ENCODE results near the gene TPSB2. TPM values are rescaled to one million over a fixed set of nuclear protein-coding genes. Genes with fewer than 3 reads are reported as not detected.
"Not testable (repeated sequence)": the region's sequence is repeated elsewhere in the genome, so short reads cannot be mapped to it uniquely, and the experiment has no call there.

The TPSB2 gene
- total and polyA plus RNA-seq, 8 donors, result 0.13 to 55.5 (median 1.6) TPM; not detected in 4

GRCh38 chr16:1271380-1271723, 41.4 kb upstream of the TPSB2 start:
- no peaks in the 10 kb centered on the region for H3K4me1 ChIP-seq
- peaks cover 0 to 44% of the 10 kb centered on the region in 2 donors for H3K27me3 ChIP-seq
- intact Hi-C loops (cut with DNase I), result no loop called here
- no peaks in the 10 kb centered on the region for H3K36me3 ChIP-seq
- no peak overlapping the region for H3K4me3 ChIP-seq
- DNase-seq (no peak), ATAC-seq (no peak)
- H3K9me3 ChIP-seq, result no peaks in the 10 kb centered on the region
- no peak overlapping the region for H3K27ac ChIP-seq
- no peak for TF ChIP-seq CTCF (IDR thresholded peaks at IDR 0.05)

GRCh38 chr16:1269418-1269817, 39.4 kb upstream of the TPSB2 start:
- peaks cover 0 to 31% of the 10 kb centered on the region in 2 donors for H3K27me3 ChIP-seq
- DNase-seq; intact Hi-C loops (cut with DNase I): not testable (repeated sequence)

GRCh38 chr16:1265826-1266225, 35.8 kb upstream of the TPSB2 start:
- H3K27me3 ChIP-seq, result peaks cover 13 to 32% of the 10 kb centered on the region in 2 donors
- no peak for DNase-seq
- H3K36me3 ChIP-seq, result no peaks in the 10 kb centered on the region

More at GRCh38 chr16:1269418-1269817, 39.4 kb upstream of the TPSB2 start:
- H3K4me1 ChIP-seq, H3K36me3 ChIP-seq, ATAC-seq, H3K4me3 ChIP-seq, H3K27ac ChIP-seq, H3K9me3 ChIP-seq: not testable (repeated sequence)

GRCh38 chr16:1265090-1265630, 35.2 kb upstream of the TPSB2 start:
- Histone ChIP-seq H3K9me3 (no peaks in the 10 kb centered on the region), H3K4me3 (no peak overlapping the region), H3K27me3 (peaks cover 16 to 39% of the 10 kb centered on the region in 2 donors), H3K36me3 (no peaks in the 10 kb centered on the region), H3K4me1 (no peaks in the 10 kb centered on the region), H3K27ac (no peak overlapping the region)
- ATAC-seq, result no peak
- intact Hi-C loops (cut with DNase I), result no loop called here
- DNase-seq, result no peak
- no peak for TF ChIP-seq CTCF (IDR thresholded peaks at IDR 0.05)

More at GRCh38 chr16:1265826-1266225, 35.8 kb upstream of the TPSB2 start:
- ATAC-seq, result no peak
- TF ChIP-seq CTCF (IDR thresholded peaks at IDR 0.05), result no peak
- no peak overlapping the region for H3K27ac ChIP-seq
- intact Hi-C loops (cut with DNase I), result no loop called here
- H3K4me1 ChIP-seq, result no peaks in the 10 kb centered on the region
- no peaks in the 10 kb centered on the region for H3K9me3 ChIP-seq
- no peak overlapping the region for H3K4me3 ChIP-seq

- Histone ChIP-seq H3K4me1 (no peaks in the 10 kb centered on the region), H3K27me3 (peaks cover 22 to 45% of the 10 kb centered on the region in 2 donors), H3K27ac (no peak overlapping the region), H3K36me3 (no peaks in the 10 kb centered on the region), H3K9me3 (no peaks in the 10 kb centered on the region), H3K4me3 (no peak overlapping the region)
- intact Hi-C loops (cut with DNase I), result no loop called here
- ATAC-seq (no peak), DNase-seq (no peak)
- no peak for TF ChIP-seq CTCF (IDR thresholded peaks at IDR 0.05)
Measured at GRCh38 chr16:1264345-1265089, 34.5 kb upstream of the TPSB2 start.

Data from left lung (tissue), 10 donors.